NB4 (cell line): ENCODE data around the gene PRAMEF12.

Experiments
- POLR2A ChIP-seq: IDR thresholded peaks from 2 replicates; pipeline ENCODE4 v1.6.1; 2011; ENCODE audit warnings: mild to moderate bottlenecking; ENCODE audit not compliant: insufficient read length; ENCODE audit errors: extremely low read depth
- TF ChIP-seq, protein P1 (sequence below): IDR thresholded peaks from one replicate; pipeline ENCODE4 v1.5.1; 2012; ENCODE audit warnings: low read depth, low read length
- TF ChIP-seq, protein P2 (sequence below): IDR thresholded peaks from 2 replicates; pipeline ENCODE4 v1.6.1; 2011; ENCODE audit warnings: low read depth, low read length

DNA sequence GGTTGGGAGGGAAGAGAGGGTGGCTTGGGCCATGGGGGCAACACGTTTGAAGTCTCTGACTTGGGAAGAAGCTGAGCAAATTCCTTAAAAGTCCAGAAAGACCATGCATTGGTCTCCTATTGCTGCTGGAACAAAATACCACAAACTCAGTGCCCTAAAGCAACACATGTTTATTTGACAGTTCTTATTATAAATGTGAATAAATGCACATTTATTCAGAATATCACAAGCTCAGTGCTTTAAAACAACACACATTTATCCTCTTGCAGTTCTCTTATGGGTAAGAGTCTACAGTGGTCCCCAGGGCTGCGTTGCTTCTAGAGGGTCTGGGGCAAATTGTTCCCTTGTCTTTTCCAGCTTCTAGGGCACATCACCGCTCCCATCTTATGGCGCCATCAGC is 10.1 kb upstream of the PRAMEF12 start:
- TF ChIP-seq, protein P1, sequence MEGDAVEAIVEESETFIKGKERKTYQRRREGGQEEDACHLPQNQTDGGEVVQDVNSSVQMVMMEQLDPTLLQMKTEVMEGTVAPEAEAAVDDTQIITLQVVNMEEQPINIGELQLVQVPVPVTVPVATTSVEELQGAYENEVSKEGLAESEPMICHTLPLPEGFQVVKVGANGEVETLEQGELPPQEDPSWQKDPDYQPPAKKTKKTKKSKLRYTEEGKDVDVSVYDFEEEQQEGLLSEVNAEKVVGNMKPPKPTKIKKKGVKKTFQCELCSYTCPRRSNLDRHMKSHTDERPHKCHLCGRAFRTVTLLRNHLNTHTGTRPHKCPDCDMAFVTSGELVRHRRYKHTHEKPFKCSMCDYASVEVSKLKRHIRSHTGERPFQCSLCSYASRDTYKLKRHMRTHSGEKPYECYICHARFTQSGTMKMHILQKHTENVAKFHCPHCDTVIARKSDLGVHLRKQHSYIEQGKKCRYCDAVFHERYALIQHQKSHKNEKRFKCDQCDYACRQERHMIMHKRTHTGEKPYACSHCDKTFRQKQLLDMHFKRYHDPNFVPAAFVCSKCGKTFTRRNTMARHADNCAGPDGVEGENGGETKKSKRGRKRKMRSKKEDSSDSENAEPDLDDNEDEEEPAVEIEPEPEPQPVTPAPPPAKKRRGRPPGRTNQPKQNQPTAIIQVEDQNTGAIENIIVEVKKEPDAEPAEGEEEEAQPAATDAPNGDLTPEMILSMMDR, result no peak
- TF ChIP-seq POLR2A, result no peak
- TF ChIP-seq, protein P2, sequence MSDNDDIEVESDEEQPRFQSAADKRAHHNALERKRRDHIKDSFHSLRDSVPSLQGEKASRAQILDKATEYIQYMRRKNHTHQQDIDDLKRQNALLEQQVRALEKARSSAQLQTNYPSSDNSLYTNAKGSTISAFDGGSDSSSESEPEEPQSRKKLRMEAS, result no peak
